IPS DF 4.7 (cell line): Measurements from ENCODE around the gene TBX18.

Experiments used
- DNase-seq: peaks from one replicate; pipeline ENCODE4 v3.0.0-alpha.2; 2013; ENCODE audit warnings: low spot score; ENCODE audit errors: extremely low read depth

TBX18 gene

DNA sequence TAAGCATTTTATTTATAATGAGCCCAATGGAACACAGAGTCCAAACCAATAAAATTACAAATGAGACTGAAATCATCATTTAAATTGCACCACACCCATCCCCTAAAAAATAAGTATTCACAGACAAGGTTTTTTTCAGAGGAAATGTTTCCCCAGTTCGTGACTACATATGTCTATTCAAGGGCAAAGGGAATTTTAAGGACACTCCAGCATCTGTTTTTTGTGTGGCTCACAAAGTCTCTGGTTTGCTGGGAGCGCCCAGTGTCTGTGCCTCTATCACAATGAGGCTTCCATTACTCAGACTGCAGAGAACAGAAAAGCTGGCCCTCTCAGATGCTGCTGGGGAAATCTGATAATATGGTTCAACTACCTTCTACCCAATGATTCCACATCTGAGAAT is 16.0 kb downstream of the TBX18 start:
- DNase-seq = no peak

DNA sequence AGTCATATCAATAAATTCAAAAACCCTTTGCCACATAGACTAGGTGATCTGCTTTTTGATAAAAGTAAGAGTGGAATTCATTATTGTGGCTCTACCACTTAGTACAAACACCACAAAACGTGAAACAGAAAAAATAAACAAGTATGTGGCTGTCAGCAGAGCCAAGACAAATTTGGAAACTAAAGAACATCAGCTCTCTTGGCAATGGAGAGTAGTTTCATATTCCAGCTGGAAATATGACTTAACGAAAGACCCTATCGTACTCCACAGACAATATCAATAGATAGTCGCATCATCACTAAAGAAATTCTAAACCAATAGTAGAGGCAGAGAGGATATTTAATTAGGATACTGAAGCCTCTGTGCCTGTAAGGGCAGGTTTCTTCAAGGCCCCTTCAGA is 20.8 kb downstream of the TBX18 start:
- DNase-seq = no peak

DNA sequence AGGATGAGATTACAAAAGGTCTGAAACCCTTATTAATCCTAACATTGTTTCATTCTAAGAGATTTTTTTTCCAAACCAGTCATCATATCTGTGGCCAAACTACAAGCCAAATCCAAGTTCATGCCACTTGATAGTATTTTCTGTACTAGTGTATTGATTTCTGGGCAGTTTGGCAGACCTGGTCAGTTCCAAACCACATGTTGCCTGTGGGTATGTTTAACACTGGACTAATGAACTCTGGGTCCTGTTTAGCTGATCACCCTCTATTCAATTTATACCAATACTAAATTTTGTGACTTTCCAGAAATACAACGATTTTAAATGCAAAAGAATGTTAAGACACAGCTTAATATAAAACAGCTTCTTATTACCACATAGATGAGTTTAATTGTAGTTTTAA is 24.0 kb downstream of the TBX18 start:
- DNase-seq = no peak

DNA sequence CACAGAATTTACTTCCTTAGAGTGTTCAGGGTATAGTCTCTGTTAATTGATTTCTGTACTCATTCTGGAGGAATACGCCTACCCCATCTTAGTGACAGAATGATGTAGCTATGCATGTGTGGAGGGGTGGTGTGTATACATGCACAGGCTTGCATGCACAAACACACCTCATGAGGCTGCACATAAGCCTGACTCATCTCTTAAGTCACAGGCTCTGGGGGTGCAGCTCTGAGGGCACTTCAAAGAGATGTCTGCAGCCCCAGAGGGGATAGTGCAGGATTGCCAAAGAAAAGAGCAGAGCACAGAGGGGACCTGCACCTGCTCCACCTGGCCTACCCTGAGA is 24.6 kb downstream of the TBX18 start:
- no peak for DNase-seq

DNA sequence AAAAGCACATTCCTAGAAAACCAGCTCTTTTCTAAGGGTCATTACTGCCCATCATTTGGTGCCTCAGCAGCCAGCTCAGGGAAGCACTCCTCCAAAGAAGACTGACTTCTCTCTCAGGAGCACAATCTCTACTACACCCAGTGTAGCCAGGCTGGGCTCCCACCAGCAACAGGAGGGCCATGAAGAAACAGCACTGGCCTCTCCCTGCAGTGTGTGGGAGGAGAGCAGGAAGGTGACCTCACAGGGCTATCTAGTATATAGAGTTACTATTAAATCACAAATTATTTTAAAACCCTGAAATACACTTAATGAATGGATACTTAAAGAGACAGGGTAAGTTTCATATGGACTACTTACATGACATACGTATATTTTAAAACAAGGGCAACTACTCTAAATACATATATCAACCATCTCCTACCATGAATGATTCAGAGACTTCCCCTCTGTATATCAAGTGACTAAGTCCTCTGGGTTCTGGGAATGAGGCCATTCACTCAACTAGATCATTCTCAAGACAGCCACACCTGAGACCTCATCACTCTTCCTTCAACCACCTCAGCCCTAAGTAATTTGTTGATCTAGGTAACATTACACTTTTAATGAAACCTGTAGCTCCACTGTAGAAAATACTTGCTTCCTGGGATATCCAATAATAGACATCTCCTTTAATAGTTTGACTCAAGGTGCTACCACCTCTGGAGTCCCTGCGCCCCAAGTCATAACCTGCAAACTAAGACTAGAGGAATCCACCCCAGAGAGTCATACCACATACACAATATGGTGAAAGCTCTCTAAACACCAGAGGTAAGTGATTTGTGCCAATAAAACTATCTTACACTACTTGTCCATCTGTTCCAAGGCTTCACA is 25.2 kb downstream of the TBX18 start:
- DNase-seq = no peak

DNA sequence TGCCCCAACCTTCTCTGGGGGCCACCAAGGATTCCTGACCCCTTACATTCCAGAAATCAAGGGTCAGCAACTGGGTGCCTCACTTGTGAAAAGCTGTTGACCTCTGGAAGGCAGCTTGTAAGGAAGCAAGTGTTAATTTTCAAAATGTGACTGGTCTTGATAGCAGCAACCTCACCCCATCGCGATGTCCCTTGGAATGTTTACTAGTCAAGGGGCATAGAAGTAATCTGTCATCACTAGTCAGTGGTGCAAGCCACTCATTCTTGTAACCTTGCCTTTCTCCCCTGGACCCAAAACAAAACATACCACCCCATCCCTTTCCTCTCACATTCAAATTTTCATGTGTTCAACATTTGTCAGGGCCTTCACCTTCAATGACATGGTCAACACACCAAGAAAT is 30.5 kb downstream of the TBX18 start:
- DNase-seq = no peak

DNA sequence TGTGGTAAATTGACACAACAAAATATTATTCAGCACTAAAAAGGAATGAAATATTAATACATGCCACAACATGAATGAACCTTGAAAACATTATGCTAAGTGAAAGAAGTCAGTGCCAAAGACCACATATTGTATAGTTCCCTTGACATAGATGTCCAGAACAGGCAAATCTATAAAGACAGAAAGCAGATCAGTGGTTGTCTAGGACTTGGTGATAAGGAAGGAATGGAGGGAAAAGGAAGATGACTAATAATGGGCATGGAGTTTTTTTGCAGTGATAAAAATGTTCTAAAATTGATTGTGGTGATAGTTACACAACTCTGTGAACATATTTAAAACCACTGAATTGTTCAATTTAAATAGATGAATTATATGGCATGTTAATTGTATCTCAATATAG is 32.5 kb downstream of the TBX18 start:
- DNase-seq = no peak

DNA sequence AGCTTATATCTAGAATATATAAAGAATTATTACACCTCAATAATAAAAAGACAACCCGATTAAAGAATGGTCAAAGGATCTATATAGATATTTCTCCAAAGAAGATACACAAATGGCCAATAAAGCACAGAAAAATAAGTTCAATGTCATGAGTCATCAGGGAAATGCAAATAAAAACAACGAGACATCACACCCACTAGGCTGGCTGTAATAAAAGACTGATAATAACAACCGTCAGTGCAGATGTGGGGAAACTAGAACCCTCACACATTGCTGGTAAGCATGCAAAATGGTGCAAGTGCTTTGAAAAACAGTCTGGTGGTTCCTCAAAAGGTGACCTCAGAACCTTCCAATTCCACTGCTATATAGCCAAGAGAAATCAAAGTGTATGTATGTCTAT is 33.0 kb downstream of the TBX18 start:
- no peak for DNase-seq

DNA sequence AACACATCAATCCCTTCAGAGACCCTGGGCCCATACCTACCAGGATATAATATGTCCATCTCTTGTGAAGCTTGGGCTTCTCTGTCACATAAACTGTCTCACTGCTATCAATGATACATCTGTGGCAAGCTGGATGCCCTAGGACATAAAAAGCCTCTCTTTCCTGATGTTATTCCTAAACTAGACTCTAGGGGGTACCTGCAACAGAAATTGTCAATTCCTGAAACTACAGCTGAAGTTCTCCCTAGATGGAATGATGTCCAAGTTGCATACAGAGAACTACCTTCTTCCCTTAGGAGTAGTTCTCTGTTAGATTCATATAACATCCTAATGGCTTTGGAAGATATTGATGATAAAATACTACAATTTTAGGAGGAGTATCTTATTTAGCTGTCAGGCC is 35.8 kb downstream of the TBX18 start:
- peak; percentile 11 for DNase-seq

DNA sequence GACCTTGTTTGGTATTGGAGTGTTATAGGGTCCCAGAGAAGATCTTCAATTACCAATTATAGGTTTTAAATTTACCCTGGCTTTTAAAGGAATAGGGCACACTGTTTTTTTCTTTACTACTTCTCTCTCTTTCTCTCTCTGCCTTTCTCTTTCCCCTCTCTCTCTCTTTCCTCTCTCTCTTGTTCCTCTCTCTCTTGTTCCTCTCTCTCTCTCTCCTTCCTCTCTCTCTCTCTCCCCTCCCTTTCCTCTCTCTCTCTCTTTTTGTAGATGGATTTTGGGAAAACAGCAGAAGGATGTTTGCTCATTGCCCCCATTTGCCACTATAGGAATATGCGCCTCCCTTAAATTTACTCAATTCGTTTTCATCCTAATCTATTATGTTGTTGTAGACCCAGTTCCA is 45.2 kb downstream of the TBX18 start:
- DNase-seq = no peak

DNA sequence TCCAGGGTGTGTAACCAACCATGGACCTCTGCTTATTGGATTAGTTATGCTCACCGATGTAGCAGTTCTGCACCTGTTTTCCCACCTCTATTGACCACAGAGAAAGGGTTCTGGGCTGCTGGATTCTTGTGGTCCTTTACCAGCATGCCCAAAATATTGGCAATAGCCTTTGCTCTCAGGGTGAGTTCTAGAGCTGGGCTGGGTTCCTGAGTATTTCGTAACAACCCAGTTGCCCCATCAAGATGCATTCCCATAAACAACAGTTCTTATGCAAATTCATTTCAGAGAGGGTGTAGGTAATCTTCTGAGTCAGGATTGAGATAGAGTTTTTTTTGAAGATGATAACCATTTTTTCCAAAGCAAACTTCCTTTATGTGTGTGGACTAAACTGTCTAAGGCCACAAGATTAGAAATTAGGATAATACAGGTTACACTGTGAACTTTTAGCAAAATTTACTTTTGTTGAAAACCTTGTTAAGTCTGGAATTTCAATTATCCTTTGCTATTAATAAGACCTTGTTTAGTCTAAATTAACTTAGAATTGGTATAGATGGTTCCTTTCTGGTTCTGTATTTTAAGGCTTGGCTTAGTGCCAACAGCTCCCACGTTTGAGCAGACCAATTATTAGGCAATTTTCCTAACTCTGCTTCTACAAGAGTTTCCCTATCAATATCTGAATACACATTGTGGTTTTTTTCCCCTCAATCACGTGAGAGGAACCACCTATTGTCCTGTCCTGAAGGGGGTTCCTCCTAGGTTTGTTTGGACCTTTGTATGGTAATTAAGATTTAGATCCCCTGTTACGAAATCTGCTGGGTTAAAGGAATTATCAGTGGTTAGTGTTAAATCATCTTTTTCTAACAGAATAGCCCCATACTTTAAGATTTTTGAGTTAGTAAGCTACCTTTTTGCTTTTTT is 46.1 kb downstream of the TBX18 start:
- no peak for DNase-seq

DNA sequence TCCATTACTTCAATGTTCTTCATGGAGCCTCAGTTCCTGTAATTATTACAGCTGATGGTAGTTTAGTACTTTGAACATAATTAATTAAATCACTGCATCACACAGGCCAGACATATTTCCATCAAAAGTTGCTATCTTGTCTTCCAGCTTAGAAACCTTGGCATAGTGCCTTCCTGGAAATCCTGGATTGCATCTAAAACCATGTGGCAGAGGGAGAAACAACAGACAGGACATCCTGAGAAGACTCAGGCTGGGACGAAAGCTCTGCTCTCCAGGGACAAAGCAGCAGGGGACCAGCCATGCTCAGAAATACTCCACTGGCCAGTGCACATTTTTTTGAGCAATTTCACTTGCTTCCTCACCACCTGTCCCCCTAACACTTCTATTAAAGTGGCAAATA is 55.3 kb downstream of the TBX18 start:
- no peak for DNase-seq

DNA sequence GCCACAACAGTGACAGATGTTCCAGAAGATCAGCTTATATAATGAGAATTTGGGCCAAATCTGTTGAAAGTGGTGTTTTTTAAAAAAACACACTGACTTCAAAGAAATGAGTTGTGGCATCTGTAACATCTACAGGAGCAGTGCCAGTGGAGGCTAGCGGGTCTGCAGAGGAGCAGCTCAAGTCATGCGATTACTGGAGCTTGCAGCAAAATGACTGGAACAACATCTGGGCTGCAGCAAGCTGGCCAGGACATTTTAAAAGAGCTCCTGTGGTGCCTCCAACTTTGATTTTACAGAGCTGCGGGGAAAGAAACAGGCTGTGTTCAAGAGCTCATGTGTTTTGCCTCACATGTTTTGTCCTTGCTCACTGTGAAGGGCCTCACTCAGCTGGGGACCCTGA is 57.2 kb downstream of the TBX18 start:
- DNase-seq = no peak

DNA sequence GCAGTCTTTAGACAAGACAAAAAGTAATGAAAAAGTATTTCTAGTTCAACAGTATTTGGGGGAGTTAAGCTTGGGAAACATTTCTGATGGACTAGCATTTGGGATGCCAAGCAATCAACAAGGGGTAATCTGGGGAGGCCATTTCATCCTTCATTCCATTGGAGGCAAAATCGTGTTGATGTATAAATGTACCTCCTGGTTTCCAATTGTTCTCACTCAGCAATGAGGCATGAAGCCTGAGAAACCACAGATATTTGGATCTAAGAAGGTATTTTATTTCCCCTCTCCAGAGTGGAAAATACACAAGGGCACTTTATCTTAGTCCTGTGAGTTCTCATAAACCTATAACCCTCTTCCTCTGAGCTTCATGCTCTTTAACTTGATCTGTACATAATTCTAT is 68.2 kb downstream of the TBX18 start:
- DNase-seq = no peak

DNA sequence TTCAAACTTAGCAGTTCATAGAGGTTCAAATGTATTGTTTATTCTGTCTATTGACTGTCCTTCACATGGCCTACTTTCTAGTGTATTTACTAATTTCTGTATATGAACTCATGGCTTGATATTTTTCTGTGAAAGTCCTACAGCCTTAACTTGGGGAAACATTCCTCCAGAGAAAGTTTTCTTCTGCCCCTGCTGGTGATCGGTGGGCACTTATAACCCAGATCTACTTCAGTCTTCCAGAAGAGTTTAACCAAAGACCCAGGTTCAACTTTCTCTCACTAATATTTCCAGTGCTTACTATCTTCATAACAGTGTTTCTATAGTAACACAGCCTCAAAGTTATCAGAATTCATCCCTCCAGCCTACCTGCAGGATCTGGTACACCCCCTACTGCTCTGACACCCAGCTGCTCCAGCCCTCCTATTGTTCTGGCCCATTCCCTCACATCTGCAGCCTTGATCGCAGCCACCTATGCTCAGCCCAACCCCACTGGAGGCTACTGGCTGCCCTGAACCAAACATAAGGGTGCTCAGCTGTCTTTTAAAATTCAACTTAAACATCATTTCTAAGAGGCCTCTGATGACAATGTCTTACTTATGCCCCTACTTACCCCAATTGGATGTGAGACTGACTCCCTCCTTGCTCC is 72.3 kb downstream of the TBX18 start:
- no peak for DNase-seq

DNA sequence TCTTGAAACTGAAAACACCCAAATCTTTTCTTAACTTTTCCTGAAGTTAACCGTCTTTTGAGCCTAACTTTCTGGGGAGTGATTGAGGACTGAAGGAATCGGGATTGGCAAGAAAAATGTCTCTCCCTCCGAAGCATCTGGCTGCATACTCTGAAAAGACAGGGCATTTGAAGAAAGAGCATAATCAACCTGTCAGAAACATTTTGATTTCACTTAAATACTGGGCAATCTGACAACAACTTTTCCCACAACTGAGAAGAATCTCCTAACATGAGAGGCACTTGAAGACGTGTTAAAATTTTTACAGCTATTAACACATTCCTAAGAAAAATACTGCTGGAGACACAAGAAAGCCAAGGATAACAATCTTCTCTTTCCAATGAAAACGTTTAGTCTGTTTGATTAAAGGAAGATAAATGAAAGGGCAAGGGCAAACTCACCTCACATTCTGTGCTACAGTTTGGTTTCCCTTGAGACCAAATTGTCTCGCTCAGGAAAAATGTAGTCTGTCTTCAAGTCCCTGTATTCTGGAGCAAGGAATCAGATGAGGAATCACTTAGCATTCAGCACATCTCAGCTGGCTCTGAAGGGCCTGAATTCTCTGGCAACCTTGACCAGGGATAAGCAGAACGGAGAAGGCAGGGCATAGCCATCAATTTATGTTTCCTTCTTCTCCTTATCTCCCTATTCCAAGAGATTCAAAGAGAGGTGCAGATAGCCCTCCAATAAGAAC is 76.1 kb downstream of the TBX18 start:
- DNase-seq = no peak

DNA sequence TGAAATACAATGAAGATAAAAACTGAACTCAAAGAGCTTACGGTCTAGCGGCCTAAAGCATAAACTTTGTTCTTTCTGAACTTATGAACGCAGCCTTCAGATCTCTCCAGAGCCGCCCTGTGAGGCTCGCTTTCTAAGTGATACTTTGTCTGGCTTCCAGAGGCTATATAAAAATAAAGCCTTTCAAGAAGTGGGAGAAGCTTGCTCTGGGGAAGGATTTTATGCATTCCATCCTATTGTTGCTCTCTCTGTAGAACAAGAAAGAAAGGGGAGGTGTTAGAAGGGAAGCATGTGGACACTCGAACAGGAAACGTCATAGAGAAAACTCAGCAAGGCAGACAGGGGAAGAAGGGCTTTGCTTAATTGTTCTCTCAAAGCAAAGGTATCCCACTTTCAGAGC is 77.0 kb downstream of the TBX18 start:
- no peak for DNase-seq

DNA sequence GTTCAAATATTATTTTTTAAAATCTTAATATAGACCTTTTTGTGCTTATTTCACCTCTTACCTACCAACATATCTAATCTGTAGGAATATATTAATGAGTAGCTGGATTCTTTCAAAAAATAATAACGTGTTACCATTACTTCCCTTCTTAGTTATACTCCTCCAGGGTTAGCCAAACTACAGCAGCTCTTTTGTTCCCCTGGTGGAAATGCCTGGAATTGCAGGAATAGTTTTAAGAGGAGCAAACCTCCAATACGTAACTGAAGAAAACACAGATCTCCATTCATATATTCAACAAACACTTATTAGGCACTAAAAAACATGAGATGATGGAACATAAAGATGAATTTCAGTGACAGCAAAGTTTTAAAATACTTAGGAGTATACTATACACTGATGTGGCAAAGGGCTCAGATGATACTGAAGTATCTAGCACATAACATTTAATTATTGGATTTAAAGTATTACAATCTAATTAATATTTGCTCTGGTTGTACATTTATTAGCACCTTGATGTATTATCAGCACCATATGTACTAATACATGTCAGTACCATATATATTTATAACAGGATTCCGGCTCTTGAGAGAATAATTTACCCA is 78.3 kb downstream of the TBX18 start:
- peak; percentile 30 for DNase-seq

DNA sequence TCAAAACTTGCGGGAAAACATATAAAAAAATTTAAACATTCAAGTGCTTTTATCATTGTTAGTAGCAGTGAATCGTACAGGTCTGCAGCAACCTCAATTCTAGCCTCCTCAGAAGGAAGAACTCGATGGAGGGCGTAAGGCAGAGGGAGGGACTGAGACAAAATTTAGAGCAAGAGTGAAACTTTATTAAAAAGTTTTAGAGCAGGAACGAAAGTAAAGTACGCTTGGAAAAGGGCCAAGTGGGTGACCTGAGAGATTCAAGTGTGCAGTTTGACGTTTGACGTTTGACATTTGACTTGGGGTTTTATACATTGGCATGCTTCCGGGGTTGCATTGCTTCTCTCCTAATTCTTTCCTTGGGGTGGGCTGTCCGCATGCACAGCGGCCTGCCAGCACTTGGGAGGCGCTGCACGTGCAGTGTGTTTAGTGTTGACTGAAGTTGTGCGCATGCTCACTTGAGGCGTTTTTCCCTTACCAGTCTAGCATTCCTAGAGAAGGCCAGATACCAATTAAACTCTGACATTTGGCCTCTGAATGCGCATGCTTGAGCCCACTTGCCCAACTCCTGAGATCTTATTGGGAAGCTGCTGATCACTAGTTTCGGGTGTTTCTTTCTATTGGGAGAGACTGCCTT is 82.6 kb downstream of the TBX18 start:
- DNase-seq = no peak

DNA sequence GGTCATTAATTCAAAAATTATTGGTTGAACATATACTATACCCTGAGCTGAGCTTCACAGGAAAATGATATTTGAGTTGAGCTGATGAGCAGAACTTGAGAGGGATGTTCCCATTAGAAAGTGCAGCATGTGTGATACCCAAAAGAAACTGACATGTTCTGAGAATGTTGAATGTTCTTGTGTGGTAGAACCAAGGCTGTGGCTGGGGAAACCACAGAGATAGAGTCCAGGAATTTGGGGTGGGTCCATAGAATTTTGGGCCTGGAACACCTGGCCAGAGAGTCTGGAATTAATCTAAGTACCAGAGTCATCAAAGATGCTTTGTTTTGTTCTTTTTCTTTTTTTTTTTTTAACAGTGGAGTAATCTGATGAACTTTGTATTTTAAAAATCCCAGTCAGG is 88.7 kb downstream of the TBX18 start:
- no peak for DNase-seq

DNA sequence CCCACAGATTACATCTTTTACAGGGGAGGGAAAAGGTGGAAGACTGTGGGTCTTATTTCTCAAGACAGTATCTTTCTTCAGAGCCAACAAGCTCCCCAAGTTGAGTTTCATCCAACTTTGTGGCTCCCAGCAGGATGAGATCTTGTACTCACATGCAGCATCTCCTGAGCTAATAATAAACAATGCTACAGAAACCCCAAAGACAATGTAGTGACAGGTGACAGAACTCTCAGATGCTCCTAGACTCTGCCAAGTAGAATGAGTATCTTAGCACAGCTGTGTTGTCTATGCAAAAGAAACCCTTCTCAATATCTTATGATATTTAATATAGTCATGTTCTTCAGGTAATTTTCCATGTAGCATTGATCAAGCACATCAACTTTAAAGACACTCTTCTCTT is 90.0 kb downstream of the TBX18 start:
- DNase-seq = no peak
